ENCODE data around the gene LMNTD2.

LMNTD2 gene

GRCh38 chr11:560305-561147 lies at the start of gene LMNTD2, which contains the start of gene RASSF7:
Gene LMNTD2, minus strand, starts transcription at chr11:560738. Its CDS starts 22 bp downstream, at chr11:560716.
Gene RASSF7, plus strand, starts transcription at chr11:560970. Its CDS starts 799 bp downstream, at chr11:561769.
- peak; percentile 100 for DNase-seq (ENCODE audit: low spot score)

DNA sequence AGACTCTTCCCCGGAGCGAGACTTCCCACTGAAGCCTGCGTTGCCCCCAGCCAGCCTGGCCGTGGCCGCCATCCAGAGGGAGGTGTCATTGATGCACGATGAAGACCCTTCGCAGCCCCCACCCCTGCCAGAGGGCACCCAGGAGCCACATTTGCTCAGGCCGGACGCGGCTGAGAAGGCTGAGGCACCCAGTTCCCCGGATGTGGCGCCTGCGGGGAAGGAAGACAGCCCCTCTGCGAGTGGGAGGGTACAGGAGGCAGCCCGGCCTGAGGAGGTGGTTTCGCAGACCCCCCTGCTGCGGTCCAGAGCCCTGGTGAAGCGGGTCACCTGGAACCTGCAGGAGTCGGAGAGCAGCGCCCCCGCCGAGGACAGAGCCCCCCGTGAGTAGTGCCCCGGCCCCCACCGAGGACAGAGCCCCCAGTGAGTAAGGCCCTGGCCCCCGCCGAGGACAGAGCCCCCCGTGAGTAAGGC lies 48.8 kb upstream of the LMNTD2 start:
- DNase-seq (ENCODE audit: low spot score): no peak

DNA sequence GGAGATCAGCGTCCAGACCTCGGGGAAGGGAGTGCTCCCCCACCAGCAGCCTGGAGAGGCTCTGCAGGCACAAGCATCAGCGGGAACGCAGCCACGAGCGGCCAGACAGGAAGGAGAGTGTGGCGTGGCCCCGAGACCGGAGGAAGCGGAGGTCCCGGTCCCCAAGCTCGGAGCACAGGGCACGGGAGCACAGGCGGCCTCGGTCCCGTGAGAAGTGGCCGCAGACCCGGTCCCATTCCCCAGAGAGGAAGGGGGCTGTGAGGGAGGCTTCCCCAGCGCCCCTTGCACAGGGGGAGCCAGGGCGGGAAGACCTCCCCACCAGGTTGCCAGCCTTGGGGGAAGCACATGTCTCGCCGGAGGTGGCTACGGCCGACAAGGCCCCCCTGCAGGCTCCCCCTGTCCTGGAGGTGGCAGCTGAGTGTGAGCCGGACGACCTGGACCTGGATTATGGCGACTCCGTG lies 48.3 kb upstream of the LMNTD2 start:
- DNase-seq (ENCODE audit: low spot score): no peak

DNA sequence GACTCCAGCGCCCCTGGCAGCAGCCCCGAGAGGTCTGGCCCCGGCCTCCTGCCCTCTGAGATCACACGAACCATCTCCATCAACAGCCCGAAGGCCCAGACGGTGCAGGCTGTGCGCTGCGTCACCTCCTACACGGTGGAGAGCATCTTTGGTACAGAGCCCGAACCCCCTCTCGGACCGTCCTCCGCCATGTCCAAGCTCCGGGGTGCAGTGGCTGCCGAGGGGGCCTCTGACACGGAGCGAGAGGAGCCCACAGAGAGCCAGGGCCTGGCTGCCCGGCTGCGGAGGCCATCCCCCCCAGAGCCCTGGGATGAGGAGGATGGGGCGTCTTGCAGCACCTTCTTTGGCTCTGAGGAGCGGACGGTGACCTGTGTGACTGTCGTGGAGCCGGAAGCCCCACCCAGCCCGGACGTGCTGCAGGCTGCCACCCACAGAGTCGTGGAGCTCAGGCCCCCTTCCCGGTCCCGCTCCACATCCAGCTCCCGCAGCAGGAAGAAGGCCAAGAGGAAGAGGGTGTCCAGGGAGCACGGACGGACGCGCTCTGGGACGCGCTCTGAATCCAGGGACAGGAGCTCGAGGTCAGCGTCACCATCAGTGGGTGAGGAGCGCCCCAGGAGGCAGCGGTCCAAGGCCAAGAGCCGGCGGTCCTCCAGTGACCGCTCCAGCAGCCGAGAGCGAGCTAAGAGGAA lies 47.6 kb upstream of the LMNTD2 start:
- DNase-seq (ENCODE audit: low spot score): no peak

GRCh38 chr11:607020-607780 lies 46.7 kb upstream of the LMNTD2 start:
- DNase-seq (ENCODE audit: low spot score): no peak

DNA sequence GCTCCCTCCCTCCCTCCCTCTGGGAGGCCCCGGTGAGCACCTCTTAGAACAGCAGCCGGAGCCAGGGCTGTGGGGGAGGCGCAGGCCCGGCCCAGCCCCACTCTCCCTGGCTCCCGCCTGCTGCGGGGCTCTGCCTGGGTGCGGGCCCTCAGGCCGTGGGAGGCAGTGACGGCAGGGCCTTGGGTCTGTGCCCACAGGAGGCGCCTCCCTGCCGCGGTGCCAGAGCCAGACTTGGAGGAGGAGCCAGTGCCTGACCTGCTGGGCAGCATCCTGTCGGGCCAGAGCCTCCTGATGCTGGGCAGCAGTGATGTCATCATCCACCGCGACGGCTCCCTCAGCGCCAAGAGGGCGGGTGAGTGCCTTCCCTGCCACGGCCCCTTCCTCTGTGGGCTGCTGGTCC lies 45.7 kb upstream of the LMNTD2 start:
- DNase-seq (ENCODE audit: low spot score): peak; percentile 63

DNA sequence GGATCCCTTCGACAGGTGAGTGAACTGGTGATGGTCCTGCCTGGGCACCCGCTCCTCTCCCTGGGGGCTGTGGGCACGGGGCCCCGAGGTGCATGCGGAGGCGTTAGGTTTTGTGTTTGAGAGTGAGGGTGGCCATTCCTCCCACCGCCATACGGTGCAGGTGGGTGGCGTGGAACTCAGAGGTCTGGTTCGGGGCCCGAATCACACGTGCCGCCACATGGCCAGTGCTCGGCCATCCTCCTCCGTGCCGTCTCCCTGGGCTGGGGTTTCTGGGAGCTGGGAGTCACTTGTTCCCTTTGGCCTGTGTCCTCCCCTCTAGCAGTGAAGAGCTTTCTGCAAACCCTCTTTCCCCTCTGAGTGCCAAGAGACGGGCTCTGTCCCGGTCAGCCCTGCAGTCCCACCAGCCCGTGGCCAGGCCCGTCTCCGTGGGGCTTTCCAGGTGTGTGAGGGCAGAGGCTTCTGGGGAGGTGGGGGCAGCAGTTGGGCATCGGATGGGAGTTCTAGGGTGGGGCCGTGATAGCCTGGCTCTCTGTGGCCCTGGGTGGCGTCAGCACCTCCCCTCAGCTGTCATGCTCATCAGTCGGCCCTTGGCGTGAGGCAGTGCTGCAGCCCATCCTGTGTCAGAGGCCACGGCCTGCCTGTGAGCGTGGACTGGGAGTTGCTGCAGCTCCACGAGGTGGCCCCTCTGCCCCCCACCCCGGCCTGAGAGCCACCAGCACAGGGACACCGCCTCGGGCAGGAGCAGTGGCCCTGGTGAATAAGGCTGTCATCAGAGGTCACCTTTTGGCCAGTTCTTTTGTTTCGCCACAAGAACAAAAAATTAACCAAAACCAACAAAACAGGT lies 45.0 kb upstream of the LMNTD2 start:
- DNase-seq (ENCODE audit: low spot score): no peak

DNA sequence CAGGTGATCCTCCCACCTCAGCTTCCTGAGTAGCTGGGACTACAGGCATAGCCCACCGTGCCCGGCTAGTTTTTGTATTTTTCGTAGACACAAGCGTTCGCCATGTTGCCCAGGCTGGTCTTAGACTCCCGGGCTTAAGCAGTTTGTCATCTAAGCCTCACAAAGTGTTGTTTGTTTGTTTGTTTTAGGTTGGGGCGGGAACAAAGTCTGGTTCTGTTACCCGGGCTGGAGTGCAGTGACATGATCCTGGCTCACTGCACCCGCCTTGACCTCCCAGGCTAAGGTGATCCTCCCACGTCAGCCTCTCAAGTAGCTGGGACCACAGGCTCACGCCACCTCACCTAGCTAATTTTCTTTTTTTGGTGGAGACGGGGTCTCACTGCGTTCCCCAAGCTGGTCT lies 42.6 kb upstream of the LMNTD2 start:
- DNase-seq (ENCODE audit: low spot score): no peak

DNA sequence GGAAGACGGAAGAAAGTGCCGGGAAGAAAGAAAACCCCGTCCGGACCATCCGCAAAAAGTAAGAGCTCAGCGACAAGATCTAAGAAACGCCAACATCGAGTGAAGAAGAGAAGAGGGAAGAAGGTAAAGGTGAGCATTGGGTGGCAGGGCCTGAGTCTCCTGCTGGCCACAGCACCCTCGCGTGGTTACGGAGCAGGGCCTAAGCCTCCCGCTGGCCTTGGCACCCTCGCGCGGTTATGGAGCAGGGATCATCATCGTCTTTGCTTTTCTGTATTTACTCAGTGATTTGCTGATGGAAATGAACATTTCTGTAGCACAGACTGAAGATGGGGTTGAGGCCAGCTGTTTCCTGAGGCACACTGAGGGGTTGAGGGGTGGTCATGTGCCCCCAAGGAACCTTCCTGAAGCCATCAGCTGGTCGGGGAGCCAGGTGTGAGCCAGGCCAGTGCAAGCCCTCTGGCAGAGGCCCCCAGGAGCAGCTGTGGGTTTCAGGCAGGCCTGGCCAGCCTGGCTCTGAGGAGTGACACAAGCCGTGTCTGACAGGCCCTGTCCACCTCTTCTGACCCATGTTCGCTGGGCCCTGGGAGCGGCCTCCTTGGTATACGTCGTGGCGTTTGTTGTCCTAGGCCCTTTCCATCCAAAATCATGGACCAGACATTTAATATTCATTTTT lies 41.2 kb upstream of the LMNTD2 start:
- DNase-seq (ENCODE audit: low spot score): no peak

GRCh38 chr11:598005-598680 lies 37.6 kb upstream of the LMNTD2 start:
- DNase-seq (ENCODE audit: low spot score): no peak

GRCh38 chr11:597166-597725 lies 36.7 kb upstream of the LMNTD2 start:
- no peak for DNase-seq (ENCODE audit: low spot score)

DNA sequence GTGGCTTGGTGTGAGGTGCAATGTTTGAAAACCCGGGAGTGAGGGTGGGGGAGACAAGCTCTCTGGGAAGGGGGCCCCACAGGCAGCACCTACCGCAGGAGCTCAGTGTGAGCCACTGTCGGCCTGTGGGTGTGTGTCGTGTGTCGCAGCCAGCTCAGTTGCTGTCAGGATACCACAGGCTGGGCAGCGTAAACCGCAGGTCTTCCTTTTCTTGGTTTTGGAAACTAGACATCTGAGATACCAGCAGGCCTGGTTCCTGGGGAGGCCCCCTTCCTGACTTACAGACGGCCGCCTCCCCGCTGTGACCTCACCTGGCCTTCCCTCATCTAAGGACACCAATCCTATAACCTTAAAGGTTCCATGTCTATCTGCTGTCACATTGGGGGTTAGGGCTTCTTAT lies 35.8 kb upstream of the LMNTD2 start:
- DNase-seq (ENCODE audit: low spot score): no peak

GRCh38 chr11:595400-595799 lies 34.9 kb upstream of the LMNTD2 start:
- no peak for DNase-seq (ENCODE audit: low spot score)

DNA sequence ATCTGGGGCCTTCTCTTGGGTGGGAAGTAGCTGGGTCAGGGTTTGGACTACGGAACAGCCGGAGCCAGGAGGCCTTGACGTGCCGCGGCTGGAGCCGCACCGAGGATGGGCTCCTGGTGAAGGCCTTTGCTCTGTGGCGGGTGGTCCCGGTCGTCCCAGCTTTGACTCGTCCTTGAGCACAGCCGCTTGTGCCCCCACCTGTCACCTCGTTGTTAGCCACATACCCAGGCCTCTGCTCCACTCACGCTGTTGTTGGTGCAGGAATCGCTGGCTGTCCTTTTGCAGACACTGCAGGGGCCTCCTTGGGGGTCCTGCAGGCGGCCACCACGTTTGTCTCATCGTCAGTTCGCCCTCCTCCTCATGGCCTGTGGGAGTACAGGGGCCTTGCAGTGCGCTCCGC lies 32.8 kb upstream of the LMNTD2 start:
- DNase-seq (ENCODE audit: low spot score): no peak

DNA sequence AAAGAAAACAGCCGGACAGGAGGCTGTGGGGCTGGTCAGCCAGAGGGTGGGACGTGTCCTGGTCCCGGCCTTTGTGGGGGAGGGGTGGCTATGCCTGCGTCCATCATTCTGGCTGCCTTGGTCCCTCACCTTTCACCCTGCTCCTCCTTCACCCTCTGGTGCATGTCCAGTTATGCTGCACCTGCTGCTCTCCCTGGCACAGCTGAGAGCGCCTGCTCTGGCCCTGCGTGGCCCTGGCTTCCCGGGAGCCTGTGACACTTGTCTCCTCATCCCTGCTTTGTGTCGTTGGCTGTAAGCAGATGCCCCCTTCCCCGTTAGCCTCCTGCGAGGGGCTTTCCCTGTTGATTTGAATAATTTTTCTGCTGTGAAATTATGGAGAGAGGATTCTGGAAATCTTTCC lies 32.4 kb upstream of the LMNTD2 start:
- no peak for DNase-seq (ENCODE audit: low spot score)

DNA sequence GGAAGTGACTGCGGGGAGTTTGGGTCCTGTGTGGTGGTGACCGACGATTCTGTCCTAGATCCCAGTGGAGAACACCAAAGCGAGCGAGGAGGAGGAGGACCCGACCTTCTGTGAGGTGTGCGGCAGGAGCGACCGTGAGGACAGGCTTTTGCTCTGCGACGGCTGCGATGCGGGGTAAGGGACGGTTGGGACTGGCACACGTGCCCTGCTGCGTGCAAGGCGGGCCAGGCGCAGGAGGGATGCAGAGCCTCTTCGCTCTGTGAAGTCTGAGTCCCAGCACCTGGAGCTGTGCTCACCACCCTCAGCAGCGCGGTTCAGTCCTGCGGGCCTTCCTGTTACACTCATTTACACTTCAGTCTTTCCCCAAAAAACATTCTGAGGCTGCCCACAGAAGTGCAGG lies 32.0 kb upstream of the LMNTD2 start:
- DNase-seq (ENCODE audit: low spot score): no peak

GRCh38 chr11:590997-591396 lies 30.5 kb upstream of the LMNTD2 start:
- DNase-seq (ENCODE audit: low spot score): no peak

DNA sequence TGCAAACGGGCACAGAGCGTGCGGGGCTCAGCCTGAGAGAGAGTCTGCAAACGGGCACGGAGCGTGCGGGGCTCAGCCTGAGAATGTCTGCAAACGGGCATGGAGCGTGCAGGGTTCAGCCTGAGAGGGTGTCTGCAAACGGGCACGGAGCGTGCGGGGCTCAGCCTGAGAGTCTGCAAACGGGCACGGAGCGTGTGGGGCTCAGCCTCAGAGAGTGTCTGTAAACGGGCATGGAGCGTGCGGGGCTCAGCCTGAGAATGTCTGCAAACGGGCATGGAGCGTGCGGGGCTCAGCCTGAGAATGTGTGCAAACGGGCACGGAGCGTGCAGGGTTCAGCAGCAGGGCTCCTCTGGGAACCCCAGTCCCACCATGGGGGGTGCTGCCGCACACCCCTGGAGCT lies 29.3 kb upstream of the LMNTD2 start:
- no peak for DNase-seq (ENCODE audit: low spot score)

DNA sequence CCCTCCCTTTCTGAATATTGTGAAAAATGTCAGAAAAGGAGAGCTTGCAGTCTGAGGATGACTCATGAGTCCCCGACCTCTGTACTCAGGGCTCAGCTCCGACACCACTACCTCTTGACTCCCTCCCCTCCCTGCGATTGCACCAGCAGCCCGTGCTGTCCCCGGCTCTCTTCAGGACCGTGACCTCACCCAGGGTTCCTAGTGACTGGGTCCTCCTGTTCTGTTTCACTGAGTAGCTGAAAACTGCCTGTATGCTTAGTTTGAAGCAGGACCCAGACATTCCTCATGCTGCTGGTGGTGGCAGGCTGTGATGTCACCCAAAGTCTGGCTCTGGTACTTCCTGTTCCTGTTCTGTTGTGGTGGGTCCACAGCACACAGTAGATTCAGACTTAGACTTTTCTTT lies 27.4 kb upstream of the LMNTD2 start:
- DNase-seq (ENCODE audit: low spot score): peak; percentile 64

- no peak for DNase-seq (ENCODE audit: low spot score)
Observed at GRCh38 chr11:587546-587945, 27.0 kb upstream of the LMNTD2 start.
